SK-N-SH treated with all-trans-retinoic acid at 6 μM for 48 hours (cell line): ENCODE results near the gene OSGEP.

Experiments
- CSDC2 ChIP-seq: fragments of 250-450 bp; sonication (Bioruptor Pico); IDR thresholded peaks from 2 replicates; pipeline ENCODE4 v1.5.0; 2020; ENCODE audit warnings: mild to moderate bottlenecking, moderate library complexity
- GLIS3 ChIP-seq: fragments of 250-450 bp; sonication (Bioruptor Pico); IDR thresholded peaks from 2 replicates; pipeline ENCODE4 v1.5.0; 2020; ENCODE audit warnings: mild to moderate bottlenecking, moderate library complexity
- PPARA ChIP-seq: fragments of 250-450 bp; sonication (Bioruptor Pico); IDR thresholded peaks from 2 replicates; pipeline ENCODE4 v1.5.0; 2020; ENCODE audit warnings: mild to moderate bottlenecking, borderline replicate concordance
- TCF4 ChIP-seq: fragments of 250-450 bp; sonication (Bioruptor Pico); IDR thresholded peaks from 2 replicates; pipeline ENCODE4 v1.8.0; 2021; ENCODE audit warnings: mild to moderate bottlenecking, moderate library complexity, borderline replicate concordance
- TOX ChIP-seq: fragments of 250-450 bp; sonication (Bioruptor Pico); IDR thresholded peaks from 2 replicates; pipeline ENCODE4 v1.8.0; 2021; ENCODE audit warnings: mild to moderate bottlenecking, moderate library complexity, borderline replicate concordance
- ZNF70 ChIP-seq: fragments of 450-650 bp; formaldehyde crosslinking; IDR thresholded peaks from 2 replicates; pipeline ENCODE4 v1.5.0; 2020; ENCODE audit warnings: mild to moderate bottlenecking, moderate library complexity
- TF ChIP-seq, protein P1 (sequence below): fragments of 250-450 bp; sonication (Bioruptor Pico); IDR thresholded peaks from 2 replicates; pipeline ENCODE4 v1.8.0; 2020; ENCODE audit warnings: mild to moderate bottlenecking, moderate library complexity, borderline replicate concordance
- TF ChIP-seq, protein P2 (sequence below): fragments of 250-450 bp; sonication (Bioruptor Pico); IDR thresholded peaks from 2 replicates; pipeline ENCODE4 v1.5.1; 2020; ENCODE audit warnings: low read depth, mild to moderate bottlenecking, moderate library complexity

DNA sequence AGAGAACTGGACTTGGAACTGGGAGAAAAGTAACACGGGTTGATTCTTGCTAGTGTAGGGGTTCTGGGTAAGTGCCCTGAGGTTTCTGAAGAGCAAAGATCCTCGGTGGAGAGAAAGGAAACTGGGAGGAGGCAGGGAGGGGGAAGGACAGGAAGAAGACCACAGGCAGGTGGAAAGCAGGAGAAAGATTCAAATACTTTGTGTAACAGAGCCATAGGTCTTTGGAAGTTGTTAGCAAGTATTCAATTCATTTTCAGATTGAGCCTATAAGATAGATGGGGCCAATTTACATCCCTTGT, 15.9 kb upstream of the OSGEP start:
- no peak for TF ChIP-seq TOX (CRISPR knock-in tag)
- no peak for TF ChIP-seq TCF4 (CRISPR knock-in tag)
- TF ChIP-seq GLIS3 (CRISPR knock-in tag), result no peak
- TF ChIP-seq PPARA (CRISPR knock-in tag), result no peak
- TF ChIP-seq CSDC2 (CRISPR knock-in tag), result no peak
- TF ChIP-seq, protein P1, sequence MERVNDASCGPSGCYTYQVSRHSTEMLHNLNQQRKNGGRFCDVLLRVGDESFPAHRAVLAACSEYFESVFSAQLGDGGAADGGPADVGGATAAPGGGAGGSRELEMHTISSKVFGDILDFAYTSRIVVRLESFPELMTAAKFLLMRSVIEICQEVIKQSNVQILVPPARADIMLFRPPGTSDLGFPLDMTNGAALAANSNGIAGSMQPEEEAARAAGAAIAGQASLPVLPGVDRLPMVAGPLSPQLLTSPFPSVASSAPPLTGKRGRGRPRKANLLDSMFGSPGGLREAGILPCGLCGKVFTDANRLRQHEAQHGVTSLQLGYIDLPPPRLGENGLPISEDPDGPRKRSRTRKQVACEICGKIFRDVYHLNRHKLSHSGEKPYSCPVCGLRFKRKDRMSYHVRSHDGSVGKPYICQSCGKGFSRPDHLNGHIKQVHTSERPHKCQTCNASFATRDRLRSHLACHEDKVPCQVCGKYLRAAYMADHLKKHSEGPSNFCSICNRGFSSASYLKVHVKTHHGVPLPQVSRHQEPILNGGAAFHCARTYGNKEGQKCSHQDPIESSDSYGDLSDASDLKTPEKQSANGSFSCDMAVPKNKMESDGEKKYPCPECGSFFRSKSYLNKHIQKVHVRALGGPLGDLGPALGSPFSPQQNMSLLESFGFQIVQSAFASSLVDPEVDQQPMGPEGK (CRISPR knock-in tag), result no peak
- TF ChIP-seq, protein P2, sequence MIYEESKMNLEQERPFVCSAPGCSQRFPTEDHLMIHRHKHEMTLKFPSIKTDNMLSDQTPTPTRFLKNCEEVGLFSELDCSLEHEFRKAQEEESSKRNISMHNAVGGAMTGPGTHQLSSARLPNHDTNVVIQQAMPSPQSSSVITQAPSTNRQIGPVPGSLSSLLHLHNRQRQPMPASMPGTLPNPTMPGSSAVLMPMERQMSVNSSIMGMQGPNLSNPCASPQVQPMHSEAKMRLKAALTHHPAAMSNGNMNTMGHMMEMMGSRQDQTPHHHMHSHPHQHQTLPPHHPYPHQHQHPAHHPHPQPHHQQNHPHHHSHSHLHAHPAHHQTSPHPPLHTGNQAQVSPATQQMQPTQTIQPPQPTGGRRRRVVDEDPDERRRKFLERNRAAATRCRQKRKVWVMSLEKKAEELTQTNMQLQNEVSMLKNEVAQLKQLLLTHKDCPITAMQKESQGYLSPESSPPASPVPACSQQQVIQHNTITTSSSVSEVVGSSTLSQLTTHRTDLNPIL, result no peak
- no peak for TF ChIP-seq ZNF70 (CRISPR knock-in tag)
